Fibroblast of peridontal ligament (primary cell): ENCODE data around the gene WIPF3.

ENCODE experiments used
- DNase-seq: peaks from one replicate; pipeline ENCODE4 v3.0.0-alpha.2; 2010; ENCODE audit errors: extremely low read depth

Gene WIPF3

GRCh38 chr7:29844559-29844958 lies 38.3 kb downstream of the WIPF3 start:
- DNase-seq, result no peak

GRCh38 chr7:29847496-29847895 lies 41.2 kb downstream of the WIPF3 start:
- DNase-seq, result no peak

GRCh38 chr7:29847916-29848315 lies 41.6 kb downstream of the WIPF3 start:
- DNase-seq, result no peak

- no peak for DNase-seq
These were observed 42.6 kb downstream of the WIPF3 start for GRCh38 chr7:29848941-29849340.

GRCh38 chr7:29851487-29851886 lies 45.2 kb downstream of the WIPF3 start:
- no peak for DNase-seq

- no peak for DNase-seq
These were observed 46.1 kb downstream of the WIPF3 start for GRCh38 chr7:29852457-29852856.

GRCh38 chr7:29853072-29853471 lies 46.8 kb downstream of the WIPF3 start:
- DNase-seq, result no peak

- DNase-seq, result no peak
These were observed 47.5 kb downstream of the WIPF3 start for GRCh38 chr7:29853789-29854188.

GRCh38 chr7:29854257-29854938 lies 48.1 kb downstream of the WIPF3 start:
- no peak for DNase-seq

GRCh38 chr7:29857654-29858053 lies 51.3 kb downstream of the WIPF3 start:
- no peak for DNase-seq

GRCh38 chr7:29858191-29858951 lies 52.1 kb downstream of the WIPF3 start:
- DNase-seq, result no peak

- no peak for DNase-seq
These were observed 52.8 kb downstream of the WIPF3 start for GRCh38 chr7:29859104-29859503.

- DNase-seq, result no peak
These were observed 53.3 kb downstream of the WIPF3 start for GRCh38 chr7:29859524-29860185.

- DNase-seq, result no peak
These were observed 53.9 kb downstream of the WIPF3 start for GRCh38 chr7:29860186-29860585.

- DNase-seq, result no peak
These were observed 55.6 kb downstream of the WIPF3 start for GRCh38 chr7:29861884-29862283.

GRCh38 chr7:29864656-29865055 lies 58.3 kb downstream of the WIPF3 start:
- no peak for DNase-seq

- peak; percentile 70 for DNase-seq
These were observed 59.2 kb downstream of the WIPF3 start for GRCh38 chr7:29865526-29865925.

- DNase-seq, result no peak
These were observed 60.2 kb downstream of the WIPF3 start for GRCh38 chr7:29866490-29866930.

- DNase-seq, result peak; percentile 57
These were observed 65.6 kb downstream of the WIPF3 start for GRCh38 chr7:29871787-29872398.

- DNase-seq, result no peak
These were observed 67.5 kb downstream of the WIPF3 start for GRCh38 chr7:29873644-29874294.

- no peak for DNase-seq
These were observed 69.4 kb downstream of the WIPF3 start for GRCh38 chr7:29875741-29876140.

- DNase-seq, result no peak
These were observed 70.9 kb downstream of the WIPF3 start for GRCh38 chr7:29877196-29877595.
